SH-SY5Y (cell line): ENCODE data around the gene UBA1.

Experiments
- GATA2 ChIP-seq: IDR thresholded peaks from 2 replicates; pipeline ENCODE4 v1.6.1; 2011; ENCODE audit warnings: mild to moderate bottlenecking, low read depth, low read length
- GATA3 ChIP-seq: IDR thresholded peaks from 2 replicates; pipeline ENCODE4 v1.6.1; 2011; ENCODE audit warnings: low read depth, mild to moderate bottlenecking, low read length, moderate library complexity

GRCh38 chrX:47196098-47196497 lies 2.5 kb downstream of the UBA1 start:
- TF ChIP-seq GATA3 (no peak), GATA2 (no peak)
